GM23338 (cell line): ENCODE measurements around the gene CACNA2D4.

Experiments used
- CTCF ChIP-seq, 2 experiments: fragments of 200-600 bp in 1 of 2; sonication (generic) in 1 of 2; conservative IDR thresholded peaks; 2 replicates each; pipeline versions ENCODE4 v1.5.1 to v1.6.1; 2016 to 2017; ENCODE audit warnings: antibody characterized with exemption in 2 of 2, low read depth in 2 of 2, mild to moderate bottlenecking in 2 of 2, moderate library complexity in 1 of 2
- EZH2 ChIP-seq: fragments of 200-600 bp; sonication (generic); IDR thresholded peaks from one replicate; pipeline ENCODE4 v1.8.0; 2017; ENCODE audit warnings: antibody characterized with exemption, mild to moderate bottlenecking, low read depth; ENCODE audit not compliant: unreplicated experiment
- EZH2phosphoT487 ChIP-seq: fragments of 200-600 bp; sonication (generic); IDR thresholded peaks from one replicate; pipeline ENCODE4 v1.8.1; 2018; ENCODE audit warnings: antibody characterized with exemption; ENCODE audit not compliant: unreplicated experiment
- JUNB ChIP-seq: IDR thresholded peaks from one replicate; pipeline ENCODE4 v1.6.1; 2016; ENCODE audit warnings: antibody characterized with exemption; ENCODE audit not compliant: unreplicated experiment
- ZNF114 ChIP-seq: fragments of 250-450 bp; sonication (Bioruptor Pico); IDR thresholded peaks from 2 replicates; pipeline ENCODE4 v1.5.0; 2020; ENCODE audit warnings: mild to moderate bottlenecking, moderate library complexity

DNA sequence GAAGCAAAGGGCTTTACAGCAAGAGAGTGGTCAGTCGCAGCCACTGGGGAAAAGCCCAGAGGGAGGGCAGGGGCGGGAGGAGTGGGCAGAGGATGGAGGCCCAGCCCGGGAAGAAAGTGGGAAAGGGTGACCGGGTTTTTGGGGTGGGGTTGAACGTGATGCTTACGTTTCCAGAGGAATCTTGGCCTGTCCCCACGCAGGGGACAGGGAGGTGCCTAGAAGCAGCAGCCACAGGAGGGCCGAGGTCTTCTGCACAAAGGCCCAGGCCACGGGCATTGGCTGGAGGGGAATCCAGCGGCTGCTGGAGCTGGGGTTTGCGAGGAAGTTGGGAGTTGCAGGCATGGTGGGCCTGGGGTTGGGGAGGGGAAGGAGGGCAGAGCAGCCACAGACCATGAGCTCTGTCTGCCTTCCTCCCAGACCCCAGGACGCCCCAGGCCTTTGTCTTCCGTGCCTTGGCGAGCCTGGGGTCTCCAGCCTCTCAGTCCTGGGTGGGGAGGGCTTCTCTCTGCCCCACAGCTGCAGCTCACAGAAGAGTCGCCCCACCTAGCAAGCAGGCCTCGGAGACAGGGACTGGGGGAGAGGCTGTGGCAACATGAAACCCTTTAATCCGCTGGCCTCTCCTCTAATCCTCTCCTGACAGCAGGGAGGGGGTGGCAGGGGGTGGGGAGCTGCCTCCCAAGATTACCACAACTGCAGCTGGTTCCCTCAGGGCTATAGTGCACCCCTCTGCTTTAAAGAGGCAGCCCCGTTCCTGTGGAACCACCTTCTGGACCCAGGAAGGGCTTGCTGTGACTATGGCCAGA lies at the start of gene CACNA2D4:
- TF ChIP-seq EZH2 (no peak), CTCF (conservative IDR thresholded peaks at IDR 0.05; ENCODE audit: low read depth in 2 of 2) (no peak), EZH2phosphoT487 (no peak), ZNF114 (CRISPR knock-in tag) (no peak), JUNB (no peak)
